GM12874 (cell line): ENCODE measurements around the gene TRMT1.

Experiments used
- TF ChIP-seq, protein P1 (sequence below): IDR thresholded peaks from 2 replicates; pipeline ENCODE4 v1.5.1; 2011; ENCODE audit warnings: low read depth, mild to moderate bottlenecking, control low read depth, low read length, moderate library complexity; ENCODE audit not compliant: insufficient read depth

The TRMT1 gene

DNA sequence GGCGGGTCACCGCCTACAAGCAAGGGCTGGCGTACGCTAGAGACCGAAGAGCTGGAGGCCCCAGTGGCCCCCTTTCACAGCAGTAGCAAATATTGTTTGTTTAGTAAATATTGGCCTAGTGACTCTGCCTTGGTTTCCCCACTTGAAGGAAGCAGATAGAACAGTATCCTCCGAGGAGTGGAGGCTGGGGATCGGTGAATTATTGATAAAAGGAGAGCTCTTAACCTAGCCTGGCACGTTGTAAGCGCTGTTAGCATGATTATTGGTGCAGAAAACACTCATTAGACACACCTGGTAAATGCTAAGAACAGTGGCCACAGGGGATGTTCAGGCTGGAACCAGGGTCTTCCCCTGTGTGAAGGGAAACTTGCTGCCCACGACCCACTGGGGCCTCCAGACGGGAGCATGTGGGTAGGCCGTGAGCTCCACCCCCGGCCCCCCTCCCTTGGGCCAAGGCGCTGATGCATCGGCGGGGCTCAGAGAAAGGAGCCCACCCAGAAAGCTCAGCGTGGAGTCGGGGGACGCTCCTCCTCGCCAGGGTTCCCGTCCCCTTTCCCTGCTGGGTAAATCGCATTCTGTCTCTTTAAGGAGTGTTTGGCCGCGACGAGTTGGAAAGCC lies 35.9 kb upstream of the TRMT1 start:
- TF ChIP-seq, protein P1, sequence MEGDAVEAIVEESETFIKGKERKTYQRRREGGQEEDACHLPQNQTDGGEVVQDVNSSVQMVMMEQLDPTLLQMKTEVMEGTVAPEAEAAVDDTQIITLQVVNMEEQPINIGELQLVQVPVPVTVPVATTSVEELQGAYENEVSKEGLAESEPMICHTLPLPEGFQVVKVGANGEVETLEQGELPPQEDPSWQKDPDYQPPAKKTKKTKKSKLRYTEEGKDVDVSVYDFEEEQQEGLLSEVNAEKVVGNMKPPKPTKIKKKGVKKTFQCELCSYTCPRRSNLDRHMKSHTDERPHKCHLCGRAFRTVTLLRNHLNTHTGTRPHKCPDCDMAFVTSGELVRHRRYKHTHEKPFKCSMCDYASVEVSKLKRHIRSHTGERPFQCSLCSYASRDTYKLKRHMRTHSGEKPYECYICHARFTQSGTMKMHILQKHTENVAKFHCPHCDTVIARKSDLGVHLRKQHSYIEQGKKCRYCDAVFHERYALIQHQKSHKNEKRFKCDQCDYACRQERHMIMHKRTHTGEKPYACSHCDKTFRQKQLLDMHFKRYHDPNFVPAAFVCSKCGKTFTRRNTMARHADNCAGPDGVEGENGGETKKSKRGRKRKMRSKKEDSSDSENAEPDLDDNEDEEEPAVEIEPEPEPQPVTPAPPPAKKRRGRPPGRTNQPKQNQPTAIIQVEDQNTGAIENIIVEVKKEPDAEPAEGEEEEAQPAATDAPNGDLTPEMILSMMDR: no peak

DNA sequence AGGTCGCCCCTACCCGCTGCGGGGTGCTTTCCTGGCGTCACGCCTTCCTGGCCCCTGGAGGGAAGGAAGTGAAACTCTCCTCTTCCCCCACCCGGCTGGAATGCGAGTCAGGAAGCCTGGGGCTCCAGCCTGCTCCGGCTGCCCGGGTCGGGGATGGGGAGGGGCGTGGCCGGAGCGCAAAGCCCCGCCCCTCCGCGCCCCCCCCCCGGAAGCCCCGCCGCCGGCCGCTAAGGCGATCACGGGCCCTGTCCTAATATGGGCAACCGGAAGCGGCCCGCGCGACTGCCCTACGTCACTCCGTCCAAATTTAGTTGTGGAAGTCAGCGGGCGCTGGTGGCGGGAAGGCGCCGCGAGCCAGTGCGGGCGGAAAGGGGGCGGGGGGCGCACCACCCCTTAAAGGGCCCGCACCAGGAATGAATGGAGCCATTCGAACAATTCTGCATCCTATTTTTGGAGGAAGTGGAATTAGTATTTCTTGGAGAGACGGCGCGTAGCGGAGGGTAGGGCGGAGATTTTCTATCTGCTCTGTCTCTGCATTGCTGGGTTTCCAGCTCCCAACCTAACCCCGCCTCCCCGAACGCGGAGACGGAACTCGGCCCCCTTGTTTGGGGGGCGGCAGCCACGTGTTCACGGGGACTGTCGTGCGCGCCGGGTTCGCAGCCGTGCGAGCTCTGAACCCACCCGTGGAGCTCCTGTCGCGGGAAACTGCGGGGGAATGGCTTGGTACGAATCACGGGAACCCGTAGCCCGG lies 35.2 kb upstream of the TRMT1 start:
- TF ChIP-seq, protein P1: no peak

DNA sequence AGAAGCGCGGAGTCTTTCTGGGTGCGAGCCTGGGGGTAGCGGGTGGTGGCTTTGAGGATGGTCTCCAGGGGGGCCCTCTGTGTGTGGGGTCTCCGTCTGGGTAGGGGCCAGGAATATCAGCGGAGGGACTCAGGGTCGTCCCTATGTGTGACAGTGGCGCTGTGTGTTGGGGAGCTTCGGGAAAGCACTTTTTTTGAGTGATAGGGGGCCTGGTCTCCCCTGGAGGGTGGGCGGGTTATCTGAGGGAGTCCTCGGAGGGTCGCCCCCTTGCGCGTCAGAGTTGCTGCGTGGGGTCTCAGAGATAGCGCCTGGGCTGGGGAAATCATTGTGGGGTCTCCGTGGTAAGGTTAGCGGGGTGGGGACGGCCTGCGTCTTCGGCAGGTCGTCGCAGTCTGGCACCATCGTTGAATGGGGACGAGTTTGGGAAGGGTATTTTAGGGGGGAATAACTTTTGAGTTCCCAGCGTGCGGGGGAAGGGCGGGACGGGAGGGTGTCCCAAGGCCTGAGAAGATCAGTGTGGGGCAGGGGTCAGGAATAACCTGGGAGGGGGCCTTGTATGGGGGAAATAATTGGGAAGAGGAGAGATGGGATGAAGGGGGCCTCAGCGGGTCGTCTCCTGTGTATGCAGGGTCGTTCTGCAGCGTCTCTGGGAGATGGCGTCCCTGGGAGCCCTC lies 34.5 kb upstream of the TRMT1 start:
- TF ChIP-seq, protein P1: no peak

DNA sequence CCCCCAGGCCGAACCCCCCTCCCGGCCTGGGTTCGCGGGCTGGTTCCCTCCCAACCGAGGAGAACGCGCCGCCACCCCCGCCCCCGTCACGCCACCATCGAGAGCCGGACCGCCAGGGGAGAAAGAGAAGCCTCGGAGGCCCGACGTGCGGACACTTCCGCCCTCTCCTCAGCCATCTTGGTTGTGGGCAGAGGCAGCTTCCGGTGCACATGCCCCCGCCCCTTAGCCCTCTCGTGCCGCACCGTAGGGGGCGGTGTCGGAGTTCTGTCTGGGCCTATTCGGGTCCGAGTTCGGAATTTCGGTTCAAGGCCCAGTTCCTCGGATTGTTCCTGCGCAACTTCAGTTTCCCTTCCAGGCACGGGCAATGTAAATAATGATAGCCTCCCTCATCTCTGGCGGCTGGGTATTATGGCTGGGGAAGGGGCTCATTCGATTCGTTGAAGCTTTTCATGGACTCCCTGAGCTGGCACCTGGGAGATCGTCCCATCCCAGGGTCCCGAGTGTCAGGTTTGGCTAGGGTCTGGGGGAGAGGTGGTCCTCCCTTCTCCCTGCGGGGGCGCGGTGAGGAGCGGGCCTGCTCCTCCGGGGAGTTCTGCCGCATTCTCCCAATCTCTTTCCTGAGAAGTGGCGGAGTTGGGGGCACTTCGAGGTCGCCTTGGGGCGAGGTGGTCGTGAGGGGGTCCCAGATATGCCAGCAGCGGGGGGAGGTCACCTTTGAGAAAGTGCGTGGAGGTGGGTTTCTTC lies 33.8 kb upstream of the TRMT1 start, which contains the start of the genes IER2 and STX10:
TSS of gene IER2 (plus strand) at position 225 of the 744 bp plus-strand sequence. CDS start 2,776 bp downstream, outside the sequence.
TSS of gene STX10 (minus strand) at position 189 of the 744 bp plus-strand sequence. CDS start 202 bp downstream, outside the sequence.
- TF ChIP-seq, protein P1: peak; percentile 53

DNA sequence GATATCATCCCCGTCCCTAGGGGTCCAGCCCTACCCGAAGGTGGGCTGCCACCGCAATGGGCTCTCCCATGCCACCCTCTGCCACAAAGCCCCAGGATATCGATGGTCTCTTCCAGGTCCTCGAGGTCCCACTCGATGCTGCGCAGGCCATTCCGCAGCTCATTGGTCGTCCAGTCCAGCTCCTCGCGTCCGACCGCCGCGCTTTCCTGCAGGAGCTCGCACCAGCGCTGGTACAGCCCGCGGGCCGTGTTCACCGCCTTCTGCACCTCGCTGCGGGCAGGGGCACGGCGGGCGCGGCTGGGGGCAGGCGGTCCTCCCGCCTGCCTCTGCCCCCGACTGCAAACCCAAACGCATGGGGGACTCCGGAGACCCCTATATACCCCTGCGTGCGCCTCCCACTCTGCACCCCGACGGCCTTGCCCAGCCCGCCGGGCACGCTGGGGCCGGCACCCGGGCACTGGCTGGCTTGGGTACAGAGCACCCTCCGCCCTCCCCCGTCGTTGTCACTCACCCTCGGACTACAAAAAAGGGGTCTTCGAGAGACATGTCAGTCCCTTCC lies 33.2 kb upstream of the TRMT1 start:
- TF ChIP-seq, protein P1: no peak

DNA sequence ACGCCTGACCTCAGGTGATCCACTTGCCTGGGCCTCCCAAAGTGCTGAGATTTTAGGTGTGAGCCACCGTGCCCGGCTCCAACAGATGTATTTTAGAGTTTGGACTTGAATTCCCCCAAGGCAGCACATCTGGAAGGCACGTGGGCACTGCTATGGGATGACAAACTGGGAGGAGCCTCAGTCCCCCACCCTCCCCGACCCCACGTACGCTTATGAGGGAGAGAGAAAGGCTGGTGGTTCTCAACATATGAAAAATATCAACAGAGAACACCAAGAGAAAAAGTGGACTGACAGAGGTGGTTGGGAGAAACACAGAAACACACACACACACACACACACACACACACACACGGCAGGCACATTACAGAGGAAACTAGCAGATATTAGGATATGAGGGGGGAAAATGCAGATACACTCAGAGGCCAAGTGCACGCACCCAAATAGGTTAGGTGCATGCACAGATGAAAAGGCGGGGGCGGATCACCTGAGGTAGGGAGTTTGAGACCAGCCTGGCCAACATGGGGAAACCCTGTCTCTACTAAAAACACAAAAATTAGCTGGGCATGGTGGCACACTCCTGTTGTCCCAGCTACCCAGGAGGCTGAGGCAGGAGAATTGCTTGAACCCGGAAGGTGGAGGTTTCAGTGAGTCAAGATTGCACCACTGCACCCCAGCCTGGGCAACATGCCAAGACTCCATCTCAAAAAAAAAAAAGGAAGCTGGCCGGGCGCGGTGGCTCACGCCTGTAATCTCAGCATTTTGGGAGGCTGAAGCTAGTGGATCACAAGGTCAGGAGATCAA lies 30.4 kb upstream of the TRMT1 start:
- TF ChIP-seq, protein P1: no peak
